GM12878 (cell line): ENCODE measurements around the gene RPTN. TPM values are rescaled to one million over a fixed set of nuclear protein-coding genes. Genes with fewer than 3 reads are reported as not detected.

ENCODE experiments used
- ATAC-seq: fragments of 200-7000 bp; cut with Tn5 transposase; 3 replicates; pipeline ENCODE4 v1.9.1; 2020; ENCODE audit warnings: mild to moderate bottlenecking, moderate library complexity
- BruUV-seq: library from RNA; stranded (reverse); fragments of 400-500 nt; replicated peaks from 2 replicates; lab custom pipeline; 2021; lab: Mats Ljungman, UMichigan
- CTCF ChIA-PET: fragments of 300-600 bp; sonication (Branson Sonifier 250); formaldehyde crosslinking; extraction: SDS; loops from one replicate; lab custom pipeline; 2021; ENCODE audit warnings: inconsistent platforms; lab: Yijun Ruan, JAX
- POLR2A ChIA-PET: fragments of 350-600 bp; formaldehyde crosslinking; extraction: SDS; loops from one replicate; lab custom pipeline; 2021; ENCODE audit warnings: inconsistent platforms; lab: Charles Lee
- RAD21 ChIA-PET: fragments of 300-600 bp; sonication (Branson Sonifier 250); formaldehyde crosslinking; loops from one replicate; lab custom pipeline; 2023; ENCODE audit warnings: antibody characterized with exemption; ENCODE audit not compliant: unreplicated experiment; lab: Charles Lee
- SMC1A ChIA-PET: fragments of 300-600 bp; sonication (Branson Sonifier 250); formaldehyde crosslinking; loops from one replicate; lab custom pipeline; 2023; ENCODE audit not compliant: unreplicated experiment, uncharacterized antibody; lab: Charles Lee
- DNase-seq: peaks from one replicate; pipeline ENCODE4 v3.0.0-alpha.2; 2011; ENCODE audit warnings: low read depth, low spot score
- FAIRE-seq: peaks from 3 replicates; lab custom pipeline; 2011; peaks lifted over from hg19 to GRCh38; lab: Jason Lieb, UNC
- H2AFZ ChIP-seq: 2 replicates; pipeline ENCODE4 v1.6.0; 2011; ENCODE audit warnings: low read depth, low read length, control low read depth; ENCODE audit not compliant: control insufficient read depth
- H3K27ac ChIP-seq: 2 replicates; pipeline ENCODE4 v1.5.1; 2011; ENCODE audit warnings: control low read depth; ENCODE audit not compliant: control insufficient read depth, insufficient read depth
- H3K27me3 ChIP-seq, 2 experiments: replicated peaks in 1 of 2; 2 replicates each; pipeline versions ENCODE4 v1.6.0 to v1.6.1; 2011; ENCODE audit warnings: low read length in 1 of 2; ENCODE audit not compliant: control insufficient read depth in 2 of 2, insufficient read depth in 2 of 2
- H3K36me3 ChIP-seq, 2 experiments: 2 replicates each; pipeline ENCODE4 v1.5.1; 2011; ENCODE audit warnings: low read length in 1 of 2; ENCODE audit not compliant: control insufficient read depth in 2 of 2, insufficient read depth in 2 of 2
- H3K4me1 ChIP-seq: 2 replicates; pipeline ENCODE4 v1.6.1; 2011; ENCODE audit warnings: mild to moderate bottlenecking, low read length, moderate library complexity, mixed read lengths; ENCODE audit not compliant: control insufficient read depth, insufficient read depth
- H3K4me2 ChIP-seq: 2 replicates; pipeline ENCODE4 v1.6.0; 2011; ENCODE audit warnings: control low read depth; ENCODE audit not compliant: control insufficient read depth, insufficient read depth
- H3K4me3 ChIP-seq: fragments of 200-600 bp; sonication (generic); 2 replicates; pipeline ENCODE4 v1.5.1; 2016
- H3K79me2 ChIP-seq: 2 replicates; pipeline ENCODE4 v1.6.0; 2011; ENCODE audit warnings: low read length; ENCODE audit not compliant: control insufficient read depth, insufficient read depth
- H3K9ac ChIP-seq: 2 replicates; pipeline ENCODE4 v1.8.0; 2011; ENCODE audit warnings: low read length, control low read depth, mixed read lengths; ENCODE audit not compliant: control insufficient read depth, insufficient read depth
- H3K9me3 ChIP-seq: replicated peaks from 3 replicates; pipeline ENCODE4 v1.5.1; 2011; ENCODE audit warnings: mild to moderate bottlenecking, low read length; ENCODE audit not compliant: control insufficient read depth, insufficient read depth
- H4K20me1 ChIP-seq: 2 replicates; pipeline ENCODE4 v1.6.0; 2011; ENCODE audit not compliant: control insufficient read depth, insufficient read depth
- CBX3 ChIP-seq: fragments of 200-600 bp; sonication (generic); IDR thresholded peaks from 2 replicates; pipeline ENCODE4 v1.6.1; 2016; ENCODE audit warnings: low read depth, borderline replicate concordance
- CHD4 ChIP-seq: fragments of 200-600 bp; sonication (generic); IDR thresholded peaks from 2 replicates; pipeline ENCODE4 v1.6.1; 2016; ENCODE audit warnings: mild to moderate bottlenecking
- CREB1 ChIP-seq: IDR thresholded peaks from 2 replicates; pipeline ENCODE4 v1.6.1; 2012; ENCODE audit warnings: low read depth, mild to moderate bottlenecking, inconsistent platforms
- DPF2 ChIP-seq: fragments of 450-650 bp; IDR thresholded peaks from 2 replicates; pipeline ENCODE4 v1.6.1; 2017; ENCODE audit warnings: mild to moderate bottlenecking
- ETV6 ChIP-seq, 2 experiments: fragments of 450-650 bp in 1 of 2; IDR thresholded peaks in 1 of 2; conservative IDR thresholded peaks in 1 of 2; 2 replicates each; pipeline ENCODE4 v1.6.1; 2014; ENCODE audit warnings: antibody characterized with exemption in 1 of 2, borderline replicate concordance in 1 of 2, low read depth in 1 of 2, mild to moderate bottlenecking in 1 of 2, moderate library complexity in 1 of 2
- FOXK2 ChIP-seq: fragments of 450-650 bp; IDR thresholded peaks from 2 replicates; pipeline ENCODE4 v1.6.1; 2017; ENCODE audit warnings: mild to moderate bottlenecking, moderate library complexity
- HDAC2 ChIP-seq: fragments of 200-600 bp; sonication (generic); IDR thresholded peaks from 2 replicates; pipeline ENCODE4 v1.6.1; 2017
- MEF2A ChIP-seq: IDR thresholded peaks from 2 replicates; pipeline ENCODE4 v1.6.1; 2011; ENCODE audit warnings: low read depth, mild to moderate bottlenecking, low read length, moderate library complexity; ENCODE audit not compliant: insufficient read depth
- NFYA ChIP-seq: IDR thresholded peaks from 2 replicates; pipeline ENCODE4 v1.6.1; 2011; ENCODE audit warnings: low read depth, mild to moderate bottlenecking, low read length, improper control_type of control experiment, borderline replicate concordance
- PML ChIP-seq: IDR thresholded peaks from 2 replicates; pipeline ENCODE4 v1.6.1; 2012; ENCODE audit warnings: low read length, inconsistent platforms
- SMAD5 ChIP-seq: IDR thresholded peaks from 2 replicates; pipeline ENCODE4 v1.6.1; 2016; ENCODE audit warnings: antibody characterized with exemption, low read depth
- SMARCA5 ChIP-seq: fragments of 450-650 bp; IDR thresholded peaks from 2 replicates; pipeline ENCODE4 v1.6.1; 2017; ENCODE audit warnings: mild to moderate bottlenecking
- TBL1XR1 ChIP-seq: IDR thresholded peaks from 2 replicates; pipeline ENCODE4 v1.6.1; 2012; ENCODE audit warnings: low read depth, low read length, improper control_type of control experiment
- TCF3 ChIP-seq: IDR thresholded peaks from 2 replicates; pipeline ENCODE4 v1.6.1; 2012; ENCODE audit warnings: low read depth, mild to moderate bottlenecking, low read length, borderline replicate concordance; ENCODE audit not compliant: insufficient read depth
- WGBS: methylation state at CpG from one replicate; pipeline ENCODE4 v1.1.6; 2016; ENCODE audit warnings: low lambda C conversion rate; ENCODE audit not compliant: insufficient replicate concordance, insufficient coverage; ENCODE audit errors: missing lambda C conversion rate; 5-methylcytosine and 5-hydroxymethylcytosine counted together
- in situ Hi-C: fragments of 300-500 bp; cut with MboI; formaldehyde crosslinking; loops from 9 replicates; pipeline ENCODE4 v1.14.3; 2018; ENCODE audit warnings: mixed read lengths
- intact Hi-C: fragments of 100-400 bp; cut with micrococcal nuclease; formaldehyde crosslinking; loops from one replicate; pipeline ENCODE4 v1.14.2; 2022; ENCODE audit not compliant: unreplicated experiment
- polyA plus RNA-seq, 11 experiments: library from polyadenylated mRNA; depleted of rRNA in 4 of 11; unstranded in 6 of 11; stranded (reverse) in 5 of 11; fragments of >200 nt; fragmentation: Nextera tagmentation in 4 of 11; fragmentation: Illumina TruSeq in 1 of 11; extraction: Ambion mirVana in 4 of 11; extraction: Trizol in 1 of 11; gene quantifications; 1 replicate in 1 of 11; 2 replicates in 10 of 11; pipeline versions ENCODE4 v1.2.1 to v1.2.3, GENCODE V29; 2011 to 2016; ENCODE audit warnings: inconsistent platforms in 2 of 11, missing spikeins in 2 of 11, low read depth in 1 of 11
- total RNA-seq, 4 experiments: library from RNA; depleted of rRNA in 3 of 4; stranded (reverse); fragments of >200 nt in 3 of 4; fragmentation: Illumina TruSeq in 1 of 4; extraction: Trizol in 1 of 4; gene quantifications; 2 replicates each; pipeline versions ENCODE4 v1.2.1 to v1.2.3, GENCODE V29; 2013 to 2021
- TF ChIP-seq, protein P1 (sequence below): IDR thresholded peaks from 2 replicates; pipeline ENCODE4 v1.6.1; 2012; ENCODE audit warnings: mild to moderate bottlenecking, low read depth, low read length

Gene RPTN
- total and polyA plus RNA-seq, 10 of the 15 experiments (the other 5 are each of a cell fraction or from before 2014, with no cell fraction given), result not detected

- H4K20me1 ChIP-seq, result no peaks in the 10 kb centered on the region
- H3K36me3 ChIP-seq, result no peaks in the 10 kb centered on the region
- ChIA-PET POLR2A (interaction anchor here (0.6 kb wide), 1 partner anchor 57 kb away, joined by 3 read pairs; no protein-coding TSS in a partner anchor), CTCF (no interaction called here), SMC1A (no interaction called here), RAD21 (no interaction called here)
- WGBS, result 44% methylated on average over 4 of the region's 4 CpGs
- in situ Hi-C loops, result no loop called here
- TF ChIP-seq PML (no peak), MEF2A (no peak), FOXK2 (no peak), SMAD5 (no peak), TCF3 (no peak), NFYA (no peak), CBX3 (no peak), ETV6 (conservative IDR thresholded peaks at IDR 0.05 in 1 of 2, IDR thresholded peaks at IDR 0.05 in 1 of 2; ENCODE audit: borderline replicate concordance in 1 of 2, low read depth in 1 of 2) (no peak), SMARCA5 (no peak), DPF2 (no peak), TBL1XR1 (no peak), CHD4 (no peak), HDAC2 (no peak), CREB1 (no peak)
- TF ChIP-seq, protein P1, sequence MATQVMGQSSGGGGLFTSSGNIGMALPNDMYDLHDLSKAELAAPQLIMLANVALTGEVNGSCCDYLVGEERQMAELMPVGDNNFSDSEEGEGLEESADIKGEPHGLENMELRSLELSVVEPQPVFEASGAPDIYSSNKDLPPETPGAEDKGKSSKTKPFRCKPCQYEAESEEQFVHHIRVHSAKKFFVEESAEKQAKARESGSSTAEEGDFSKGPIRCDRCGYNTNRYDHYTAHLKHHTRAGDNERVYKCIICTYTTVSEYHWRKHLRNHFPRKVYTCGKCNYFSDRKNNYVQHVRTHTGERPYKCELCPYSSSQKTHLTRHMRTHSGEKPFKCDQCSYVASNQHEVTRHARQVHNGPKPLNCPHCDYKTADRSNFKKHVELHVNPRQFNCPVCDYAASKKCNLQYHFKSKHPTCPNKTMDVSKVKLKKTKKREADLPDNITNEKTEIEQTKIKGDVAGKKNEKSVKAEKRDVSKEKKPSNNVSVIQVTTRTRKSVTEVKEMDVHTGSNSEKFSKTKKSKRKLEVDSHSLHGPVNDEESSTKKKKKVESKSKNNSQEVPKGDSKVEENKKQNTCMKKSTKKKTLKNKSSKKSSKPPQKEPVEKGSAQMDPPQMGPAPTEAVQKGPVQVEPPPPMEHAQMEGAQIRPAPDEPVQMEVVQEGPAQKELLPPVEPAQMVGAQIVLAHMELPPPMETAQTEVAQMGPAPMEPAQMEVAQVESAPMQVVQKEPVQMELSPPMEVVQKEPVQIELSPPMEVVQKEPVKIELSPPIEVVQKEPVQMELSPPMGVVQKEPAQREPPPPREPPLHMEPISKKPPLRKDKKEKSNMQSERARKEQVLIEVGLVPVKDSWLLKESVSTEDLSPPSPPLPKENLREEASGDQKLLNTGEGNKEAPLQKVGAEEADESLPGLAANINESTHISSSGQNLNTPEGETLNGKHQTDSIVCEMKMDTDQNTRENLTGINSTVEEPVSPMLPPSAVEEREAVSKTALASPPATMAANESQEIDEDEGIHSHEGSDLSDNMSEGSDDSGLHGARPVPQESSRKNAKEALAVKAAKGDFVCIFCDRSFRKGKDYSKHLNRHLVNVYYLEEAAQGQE, result no peak
- no peak overlapping the region for H3K27ac ChIP-seq
- no peaks in the 10 kb centered on the region for H3K27me3 ChIP-seq
- no peak for DNase-seq
- no TSS peak for BruUV-seq
- peaks cover 14% of the 10 kb centered on the region for H3K4me1 ChIP-seq
- intact Hi-C loops, result no loop called here
- ATAC-seq, result no peak
- H3K79me2 ChIP-seq, result no peaks in the 10 kb centered on the region
- H3K4me3 ChIP-seq, result no peak overlapping the region
- no peak overlapping the region for H2AFZ ChIP-seq
- no peak for FAIRE-seq
- no peaks in the 10 kb centered on the region for H3K9me3 ChIP-seq
- H3K9ac ChIP-seq, result no peak overlapping the region
- H3K4me2 ChIP-seq, result peak overlapping the region; percentile 49; the same call in 1 of the 2 replicates
Observed at GRCh38 chr1:152169366-152170025, 10.5 kb upstream of the RPTN start.
